ENCODE data around the gene NAA50.

The NAA50 gene

DNA sequence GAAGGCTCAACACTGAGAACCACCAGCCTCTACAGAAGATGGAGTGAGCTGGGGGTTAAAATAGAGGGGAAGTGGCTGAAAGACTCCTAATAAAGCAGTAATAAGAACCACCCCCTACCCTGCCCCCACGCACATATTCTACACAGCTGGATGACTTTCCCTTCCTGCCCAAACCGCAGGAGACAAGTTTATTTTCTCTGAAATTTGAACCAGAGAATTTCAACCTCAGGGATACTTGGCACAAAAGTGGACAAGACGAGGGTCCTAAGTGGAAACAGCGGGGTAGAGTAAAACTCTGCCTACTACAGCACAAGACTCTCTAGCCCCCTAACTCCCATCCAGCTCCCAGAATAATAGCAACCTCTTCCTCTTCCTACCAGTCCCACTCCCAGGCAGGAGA, 78.0 kb downstream of the NAA50 start:
- H3K9me3 ChIP-seq (ENCODE audit: control insufficient read depth in 2 of 2, low read length in 2 of 2): no peaks in the 10 kb centered on the region
- H3K36me3 ChIP-seq (ENCODE audit: control insufficient read depth in 2 of 2, insufficient read depth in 2 of 2, low read length in 2 of 2): peaks cover 4 to 8% of the 10 kb centered on the region in 2 donors
- H3K9ac ChIP-seq (ENCODE audit: low read depth in 1 of 2, low read length in 2 of 2): no peak overlapping the region
- H3K4me3 ChIP-seq (ENCODE audit: low read length in 2 of 2): no peak overlapping the region
- peaks cover 7 to 10% of the 10 kb centered on the region in 2 donors for H3K4me1 ChIP-seq (ENCODE audit: control insufficient read depth in 2 of 2, insufficient read depth in 2 of 2, low read length in 2 of 2)
- no peak overlapping the region for H3K27ac ChIP-seq (ENCODE audit: low read depth in 2 of 2, low read length in 2 of 2)
- no peaks in the 10 kb centered on the region for H3K27me3 ChIP-seq (ENCODE audit: control insufficient read depth in 2 of 2, insufficient read depth in 2 of 2, low read length in 2 of 2)
